ENCODE results near the gene RAPGEF6. TPM values are rescaled to one million over a fixed set of nuclear protein-coding genes. Genes with fewer than 3 reads are reported as not detected.
"Not testable (repeated sequence)": the region's sequence is repeated elsewhere in the genome, so short reads cannot be mapped to it uniquely, and the experiment has no call there.

The RAPGEF6 gene
- total RNA-seq, 2 donors from 2014 or later = 16.5 to 50.0 TPM

GRCh38 chr5:131682175-131682574, 47.1 kb upstream of the RAPGEF6 start:
- Histone ChIP-seq H3K4me3 (no peak overlapping the region), H3K27me3 (replicated peaks; ENCODE audit: insufficient read depth) (no peaks in the 10 kb centered on the region)
- ATAC-seq (ENCODE audit: insufficient number of reproducible peaks, low FRiP score, low read depth) = no peak

GRCh38 chr5:131679911-131680310, 44.9 kb upstream of the RAPGEF6 start:
- no peak for TF ChIP-seq CTCF (IDR thresholded peaks at IDR 0.05)
- ATAC-seq (ENCODE audit: insufficient number of reproducible peaks, low FRiP score, low read depth) (no peak), DNase-seq (ENCODE audit: low spot score) (no peak)
- Histone ChIP-seq H3K4me1 (ENCODE audit: control insufficient read depth in 1 of 2, low read depth in 2 of 2) (peaks cover 0 to 6% of the 10 kb centered on the region in 2 donors), H3K9me3 (no peaks in the 10 kb centered on the region), H3K4me3 (no peak overlapping the region), H3K27ac (no peak overlapping the region), H3K36me3 (peaks cover 15% of the 10 kb centered on the region), H3K27me3 (replicated peaks; ENCODE audit: insufficient read depth) (no peaks in the 10 kb centered on the region)

More at GRCh38 chr5:131682175-131682574, 47.1 kb upstream of the RAPGEF6 start:
- peaks cover 12% of the 10 kb centered on the region for H3K36me3 ChIP-seq
- TF ChIP-seq CTCF (IDR thresholded peaks at IDR 0.05) = no peak
- H3K9me3 ChIP-seq = no peaks in the 10 kb centered on the region
- no peak for DNase-seq (ENCODE audit: low spot score)
- H3K4me1 ChIP-seq (ENCODE audit: control insufficient read depth in 1 of 2, low read depth in 2 of 2) = peaks cover 0 to 12% of the 10 kb centered on the region in 2 donors
- no peak overlapping the region for H3K27ac ChIP-seq

GRCh38 chr5:131678273-131678672, 43.2 kb upstream of the RAPGEF6 start:
- ATAC-seq (ENCODE audit: insufficient number of reproducible peaks, low FRiP score, low read depth); H3K27ac ChIP-seq; DNase-seq (ENCODE audit: low spot score); H3K27me3 ChIP-seq (replicated peaks; ENCODE audit: insufficient read depth); H3K4me3 ChIP-seq; H3K9me3 ChIP-seq: not testable (repeated sequence)
- Histone ChIP-seq H3K4me1 (ENCODE audit: control insufficient read depth in 1 of 2, low read depth in 2 of 2) (peaks cover 0 to 10% of the 10 kb centered on the region in 2 donors), H3K36me3 (peaks cover 15% of the 10 kb centered on the region)

GRCh38 chr5:131677115-131677514, 42.1 kb upstream of the RAPGEF6 start:
- DNase-seq (ENCODE audit: low spot score) = no peak
- H3K4me3 ChIP-seq = no peak overlapping the region
- no peaks in the 10 kb centered on the region for H3K27me3 ChIP-seq (replicated peaks; ENCODE audit: insufficient read depth)
- peaks cover 15% of the 10 kb centered on the region for H3K36me3 ChIP-seq
- H3K27ac ChIP-seq = no peak overlapping the region
- no peaks in the 10 kb centered on the region for H3K9me3 ChIP-seq
- ATAC-seq (ENCODE audit: insufficient number of reproducible peaks, low FRiP score, low read depth) = no peak
- TF ChIP-seq CTCF (IDR thresholded peaks at IDR 0.05) = no peak
- H3K4me1 ChIP-seq (ENCODE audit: control insufficient read depth in 1 of 2, low read depth in 2 of 2) = peaks cover 11 to 22% of the 10 kb centered on the region in 2 donors

- DNase-seq (ENCODE audit: low spot score) = no peak
- H3K27ac ChIP-seq = peak overlapping the region; percentile 64 to 72
- peaks cover 18 to 30% of the 10 kb centered on the region in 2 donors for H3K4me1 ChIP-seq (ENCODE audit: control insufficient read depth in 1 of 2, low read depth in 2 of 2)
- peak overlapping the region; percentile 1 for H3K4me3 ChIP-seq
- peaks cover 8% of the 10 kb centered on the region for H3K36me3 ChIP-seq
- H3K9me3 ChIP-seq = no peaks in the 10 kb centered on the region
- ATAC-seq (ENCODE audit: insufficient number of reproducible peaks, low FRiP score, low read depth) = no peak
- no peaks in the 10 kb centered on the region for H3K27me3 ChIP-seq (replicated peaks; ENCODE audit: insufficient read depth)
- TF ChIP-seq CTCF (IDR thresholded peaks at IDR 0.05) = no peak
Measured at GRCh38 chr5:131672776-131673175, 37.7 kb upstream of the RAPGEF6 start.

Data from thoracic aorta (tissue), 2 donors.